SH-SY5Y (cell line): Measurements from ENCODE around the gene PAGE4.

Experiments used
- GATA2 ChIP-seq: IDR thresholded peaks from 2 replicates; pipeline ENCODE4 v1.6.1; 2011; ENCODE audit warnings: mild to moderate bottlenecking, low read depth, low read length
- GATA3 ChIP-seq: IDR thresholded peaks from 2 replicates; pipeline ENCODE4 v1.6.1; 2011; ENCODE audit warnings: low read depth, mild to moderate bottlenecking, low read length, moderate library complexity

PAGE4 gene

DNA sequence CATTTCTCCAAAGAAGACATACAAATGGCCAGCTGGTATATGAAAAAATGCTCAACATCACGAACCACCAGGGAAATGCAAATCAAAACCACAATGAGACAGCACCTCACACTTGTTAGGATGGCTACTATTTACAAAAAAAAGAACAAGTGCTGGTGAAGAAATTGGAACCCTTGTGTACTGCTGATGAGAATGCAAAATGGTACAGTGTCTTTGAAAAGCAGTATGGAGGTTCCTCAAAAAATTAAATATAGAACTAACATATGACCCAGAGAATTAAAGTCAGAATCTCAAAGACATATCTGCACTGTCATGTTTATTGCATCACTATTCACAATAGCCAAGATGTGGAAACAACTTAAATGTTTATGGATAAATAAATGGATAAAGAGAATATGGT is 20.9 kb downstream of the PAGE4 start:
- TF ChIP-seq GATA3: no peak
- TF ChIP-seq GATA2: no peak

GRCh38 chrX:49853661-49854060 is 24.6 kb downstream of the PAGE4 start:
- TF ChIP-seq GATA3: no peak
- no peak for TF ChIP-seq GATA2

- TF ChIP-seq GATA3: no peak
- no peak for TF ChIP-seq GATA2
Measured at GRCh38 chrX:49856819-49857218, 27.7 kb downstream of the PAGE4 start.

GRCh38 chrX:49858341-49858740 is 29.2 kb downstream of the PAGE4 start:
- no peak for TF ChIP-seq GATA3
- TF ChIP-seq GATA2: no peak

DNA sequence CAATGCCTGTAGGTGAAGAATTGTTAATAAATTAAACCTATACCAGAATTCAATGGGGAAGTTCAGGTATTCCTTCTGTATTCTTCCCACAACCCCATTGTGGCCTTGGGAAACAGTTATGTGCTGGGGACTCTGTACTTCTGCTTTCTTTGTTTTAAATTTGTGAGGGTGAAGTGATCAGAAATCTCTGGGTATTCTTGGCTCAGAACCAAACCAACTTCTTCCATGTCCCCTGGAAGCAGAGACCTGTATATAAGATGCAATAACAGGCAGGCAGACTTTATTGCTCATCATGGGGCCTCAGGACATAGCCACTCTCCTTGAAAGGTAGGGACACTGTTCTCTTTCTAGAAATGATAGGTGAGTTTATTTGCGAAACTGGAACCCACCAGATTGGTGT is 30.4 kb downstream of the PAGE4 start:
- TF ChIP-seq GATA3 (no peak), GATA2 (no peak)

DNA sequence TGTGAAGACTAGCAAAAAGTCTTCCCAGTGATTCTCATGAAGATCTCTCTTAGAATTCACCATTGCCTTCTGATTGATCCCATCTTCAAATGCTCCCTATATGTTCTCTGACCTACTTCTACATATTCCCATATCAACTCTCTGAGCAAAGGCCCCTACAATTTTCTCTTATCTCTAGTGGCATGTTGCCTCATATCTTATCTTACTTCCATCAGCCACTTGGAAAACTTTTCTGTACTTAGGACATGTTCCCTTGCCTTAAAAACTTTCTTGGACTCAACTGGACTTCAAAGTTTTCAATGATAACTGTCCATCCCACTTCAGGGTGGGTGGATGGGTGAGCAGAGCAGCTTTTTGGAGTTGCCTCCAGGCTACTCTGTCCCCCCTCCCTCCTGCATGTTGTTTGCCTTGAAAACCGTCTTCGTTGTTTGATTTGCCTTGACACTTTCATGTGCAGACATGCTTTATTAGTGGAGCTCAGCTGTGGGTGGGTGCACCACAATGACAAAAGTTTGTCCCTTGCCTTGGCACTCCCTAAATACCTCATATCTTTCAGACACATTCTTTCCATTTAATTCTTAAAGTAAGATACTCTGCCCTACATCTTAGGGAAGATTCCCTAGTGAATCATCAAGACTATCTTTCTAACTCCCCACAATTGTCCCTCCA is 31.9 kb downstream of the PAGE4 start:
- TF ChIP-seq GATA2 (no peak), GATA3 (no peak)

DNA sequence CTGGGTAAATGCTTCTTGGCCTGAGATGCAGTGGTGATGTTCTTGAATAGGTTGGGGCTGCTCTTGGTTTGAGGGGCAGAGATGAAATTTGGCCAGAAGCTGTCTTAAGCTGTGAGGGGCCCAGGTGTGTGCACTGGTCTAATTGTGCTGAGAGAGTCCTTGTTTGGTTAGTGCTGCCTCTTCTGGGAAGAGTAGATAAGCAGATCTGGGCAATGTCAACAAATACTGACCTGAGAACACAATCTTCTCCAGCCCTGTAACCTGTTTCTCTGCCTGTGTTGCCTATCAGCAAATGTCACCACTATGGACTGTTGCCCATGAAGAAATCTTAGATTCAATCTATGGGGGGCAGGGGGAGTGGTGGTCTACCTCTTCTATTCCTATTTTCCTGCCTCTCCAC is 33.0 kb downstream of the PAGE4 start:
- TF ChIP-seq GATA3 (no peak), GATA2 (no peak)

DNA sequence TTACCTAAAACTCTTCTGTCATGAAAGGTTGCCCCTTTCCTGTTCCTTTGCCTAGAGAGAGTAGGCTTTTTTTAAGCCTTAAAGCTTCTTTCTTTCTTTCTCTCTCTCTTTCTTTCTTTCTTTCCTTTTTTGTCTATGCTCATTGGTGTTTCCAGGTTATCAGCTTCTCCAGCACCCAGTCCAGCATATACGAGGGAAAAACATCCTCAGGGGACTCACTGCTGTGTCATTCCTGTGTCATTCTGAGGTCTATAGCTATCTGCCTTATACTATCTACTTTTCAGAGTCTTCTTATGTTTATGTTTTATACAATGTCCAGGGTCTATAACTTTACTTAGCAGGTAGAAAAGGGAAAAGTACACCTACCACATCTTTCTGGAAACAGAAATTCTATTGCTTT is 39.6 kb downstream of the PAGE4 start:
- TF ChIP-seq GATA3 (no peak), GATA2 (no peak)

DNA sequence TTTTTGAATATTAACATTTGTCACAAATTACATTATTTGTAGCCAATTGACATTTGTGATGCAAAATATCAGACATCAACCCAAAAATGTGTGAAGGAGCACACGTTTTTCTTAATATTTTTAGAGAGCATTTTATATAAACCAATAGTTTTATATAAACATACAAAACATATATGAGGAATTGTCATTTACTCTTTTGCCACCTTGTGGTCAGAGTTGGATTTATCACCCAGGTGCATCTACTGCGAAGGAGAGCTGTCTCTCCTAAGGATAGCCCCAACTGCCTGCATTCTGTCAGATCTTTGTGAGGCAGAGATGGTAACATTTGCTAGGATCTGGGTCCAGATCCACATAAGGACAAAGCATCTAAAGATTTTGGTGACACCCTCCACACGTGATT is 47.6 kb downstream of the PAGE4 start:
- no peak for TF ChIP-seq GATA3
- TF ChIP-seq GATA2: no peak

- no peak for TF ChIP-seq GATA3
- TF ChIP-seq GATA2: no peak
Measured at GRCh38 chrX:49877397-49878101, 48.4 kb downstream of the PAGE4 start.

GRCh38 chrX:49878128-49878833 is 49.2 kb downstream of the PAGE4 start:
- TF ChIP-seq GATA2 (no peak), GATA3 (no peak)

DNA sequence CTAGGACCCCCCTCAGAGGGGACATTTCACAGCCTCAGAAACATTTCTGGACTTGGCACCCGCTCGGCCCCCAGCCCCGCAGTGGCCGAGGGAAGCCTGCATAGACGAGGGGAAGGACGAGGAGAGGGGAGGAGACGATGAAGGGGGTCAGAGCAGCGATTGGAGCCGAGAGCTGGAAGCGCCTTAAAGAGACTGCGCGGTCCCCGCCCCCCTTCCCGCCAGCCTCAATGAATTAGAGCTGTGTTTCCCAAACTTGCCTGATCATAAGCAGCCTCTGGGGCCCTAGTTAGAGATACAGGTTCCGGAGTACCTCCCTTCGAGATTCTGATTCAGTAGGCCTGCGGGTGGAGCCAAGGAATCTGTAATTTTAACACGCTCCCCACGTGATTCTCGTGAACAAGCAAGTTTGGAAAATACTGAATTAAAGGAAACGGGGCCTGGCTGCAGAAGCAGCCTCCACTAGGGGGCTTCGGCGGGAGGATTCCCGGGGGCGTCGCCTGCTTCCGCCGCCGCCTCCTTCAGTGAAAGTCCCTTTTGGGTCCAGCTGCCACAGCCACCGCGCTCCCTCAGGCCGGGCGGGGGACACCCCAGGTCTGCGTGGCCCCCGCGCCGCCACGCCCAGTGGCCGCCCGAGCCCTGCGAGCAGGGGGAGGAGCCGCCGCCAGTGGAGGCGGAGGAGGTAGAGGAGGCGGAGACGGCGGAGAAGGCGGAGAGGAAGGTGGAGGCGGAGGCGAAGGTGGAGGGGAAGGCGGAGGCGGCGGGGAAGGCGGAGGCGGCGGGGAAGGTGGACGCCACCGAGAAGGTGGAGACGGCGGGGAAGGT is 49.9 kb downstream of the PAGE4 start, which contains the start of gene USP27X:
Gene USP27X, plus strand, starts transcription at position 651 of the 822 bp plus-strand sequence. CDS start 824 bp downstream, outside the sequence.
- TF ChIP-seq GATA3 (no peak), GATA2 (no peak)

- TF ChIP-seq GATA3 (no peak), GATA2 (no peak)
Measured at GRCh38 chrX:49879656-49880277, 50.7 kb downstream of the PAGE4 start.

DNA sequence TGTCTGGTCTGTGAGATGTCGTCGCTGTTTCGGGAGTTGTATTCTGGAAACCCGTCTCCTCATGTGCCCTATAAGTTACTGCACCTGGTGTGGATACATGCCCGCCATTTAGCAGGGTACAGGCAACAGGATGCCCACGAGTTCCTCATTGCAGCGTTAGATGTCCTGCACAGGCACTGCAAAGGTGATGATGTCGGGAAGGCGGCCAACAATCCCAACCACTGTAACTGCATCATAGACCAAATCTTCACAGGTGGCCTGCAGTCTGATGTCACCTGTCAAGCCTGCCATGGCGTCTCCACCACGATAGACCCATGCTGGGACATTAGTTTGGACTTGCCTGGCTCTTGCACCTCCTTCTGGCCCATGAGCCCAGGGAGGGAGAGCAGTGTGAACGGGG is 51.6 kb downstream of the PAGE4 start:
- TF ChIP-seq GATA3 (no peak), GATA2 (no peak)
